GM18520 (cell line): ENCODE measurements around the gene CYP4A22.
"Not testable (repeated sequence)": the region's sequence is repeated elsewhere in the genome, so short reads cannot be mapped to it uniquely, and the experiment has no call there.

ENCODE experiments used
- ATAC-seq: cut with Tn5 transposase; IDR thresholded peaks from one replicate; pipeline ENCODE4 v1.9.1; 2021; ENCODE audit not compliant: unreplicated experiment

Gene CYP4A22

DNA sequence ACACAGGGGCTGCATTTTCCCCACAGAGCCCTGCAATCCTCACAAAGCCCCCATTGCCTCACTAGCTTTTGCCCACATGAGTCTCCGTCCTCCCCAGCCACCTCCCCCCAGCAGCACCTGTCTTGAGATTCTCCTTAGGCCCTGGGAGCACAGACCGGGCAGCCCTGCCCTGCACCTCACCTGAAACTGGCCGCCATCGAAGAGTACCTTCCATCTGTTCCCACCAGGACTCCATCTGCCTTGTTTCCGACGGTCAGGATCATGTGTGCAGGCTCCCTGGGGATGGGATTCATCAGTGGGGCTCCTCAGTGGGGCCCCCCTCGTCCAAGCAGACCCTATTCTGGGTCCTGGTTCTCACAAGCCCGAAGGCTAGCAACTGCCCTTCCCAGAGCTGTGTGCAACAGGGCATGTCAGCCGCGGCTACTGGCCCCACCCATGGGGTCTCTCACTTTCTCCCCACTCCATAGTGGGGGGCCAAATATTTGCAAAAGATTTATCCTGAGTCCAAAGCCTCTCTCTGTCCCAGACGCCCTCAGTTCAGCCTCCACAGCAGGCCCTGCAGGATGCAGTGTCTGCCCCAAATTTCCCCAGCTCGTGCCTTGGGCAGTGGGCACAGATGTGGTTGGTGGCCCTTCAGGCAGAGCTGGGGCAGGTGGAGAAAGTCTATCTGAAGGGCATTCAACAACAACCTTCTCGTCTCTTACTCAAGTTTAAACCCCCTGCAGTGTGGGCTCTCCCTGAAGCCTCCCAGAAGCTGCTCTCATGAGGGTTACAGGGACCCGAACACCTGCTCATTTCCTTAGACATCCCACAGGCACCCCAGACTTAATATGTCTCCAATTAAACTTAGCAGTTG, 47.8 kb downstream of the CYP4A22 start:
- no peak for ATAC-seq

DNA sequence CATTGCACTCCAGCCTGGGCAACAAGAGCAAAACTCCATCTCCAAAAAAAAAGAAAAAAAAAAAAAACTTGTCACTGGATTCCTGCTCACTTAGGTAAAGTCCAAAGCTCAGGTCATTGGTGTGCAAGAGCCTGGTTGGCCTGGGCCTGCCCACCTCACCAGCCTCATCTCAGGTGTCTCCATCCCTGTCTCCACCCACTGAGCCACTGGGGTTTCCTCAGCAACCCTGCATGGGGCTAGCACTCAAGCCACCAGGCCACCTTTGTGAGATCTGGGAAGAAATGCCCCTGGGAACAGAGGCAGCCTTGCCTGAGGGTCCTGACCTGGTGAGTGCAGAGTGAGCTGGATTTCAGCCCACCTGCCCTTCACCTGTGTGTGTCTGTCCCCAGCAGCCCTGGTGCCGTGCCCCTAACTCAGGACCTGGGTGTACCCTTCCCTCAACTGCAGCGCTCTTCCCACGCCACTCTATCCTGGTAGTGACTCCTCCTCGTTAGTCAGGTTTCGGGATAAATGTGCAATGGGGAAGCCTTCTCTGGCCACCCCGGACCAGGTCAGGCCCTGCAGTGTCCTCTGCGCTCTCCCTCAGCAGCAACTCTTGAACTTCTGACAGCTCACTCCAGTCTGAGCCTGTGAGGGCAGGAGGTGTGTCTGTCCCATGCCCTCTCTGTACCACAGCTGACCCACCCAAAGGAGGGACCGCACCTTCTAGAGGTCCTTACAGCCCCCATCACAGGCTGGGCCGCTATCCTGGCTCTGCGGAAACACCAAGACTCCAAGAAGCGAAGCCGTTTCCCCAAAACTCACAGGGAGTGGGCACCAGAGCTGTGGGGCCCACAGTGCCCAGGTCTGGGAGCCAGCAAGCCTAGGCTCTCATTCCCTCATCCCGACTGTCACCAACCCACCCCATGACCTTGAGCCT, 49.3 kb downstream of the CYP4A22 start:
- no peak for ATAC-seq

GRCh38 chr1:47187231-47187925, 50.1 kb downstream of the CYP4A22 start:
- ATAC-seq = no peak

GRCh38 chr1:47187926-47188250, 50.6 kb downstream of the CYP4A22 start:
- no peak for ATAC-seq

DNA sequence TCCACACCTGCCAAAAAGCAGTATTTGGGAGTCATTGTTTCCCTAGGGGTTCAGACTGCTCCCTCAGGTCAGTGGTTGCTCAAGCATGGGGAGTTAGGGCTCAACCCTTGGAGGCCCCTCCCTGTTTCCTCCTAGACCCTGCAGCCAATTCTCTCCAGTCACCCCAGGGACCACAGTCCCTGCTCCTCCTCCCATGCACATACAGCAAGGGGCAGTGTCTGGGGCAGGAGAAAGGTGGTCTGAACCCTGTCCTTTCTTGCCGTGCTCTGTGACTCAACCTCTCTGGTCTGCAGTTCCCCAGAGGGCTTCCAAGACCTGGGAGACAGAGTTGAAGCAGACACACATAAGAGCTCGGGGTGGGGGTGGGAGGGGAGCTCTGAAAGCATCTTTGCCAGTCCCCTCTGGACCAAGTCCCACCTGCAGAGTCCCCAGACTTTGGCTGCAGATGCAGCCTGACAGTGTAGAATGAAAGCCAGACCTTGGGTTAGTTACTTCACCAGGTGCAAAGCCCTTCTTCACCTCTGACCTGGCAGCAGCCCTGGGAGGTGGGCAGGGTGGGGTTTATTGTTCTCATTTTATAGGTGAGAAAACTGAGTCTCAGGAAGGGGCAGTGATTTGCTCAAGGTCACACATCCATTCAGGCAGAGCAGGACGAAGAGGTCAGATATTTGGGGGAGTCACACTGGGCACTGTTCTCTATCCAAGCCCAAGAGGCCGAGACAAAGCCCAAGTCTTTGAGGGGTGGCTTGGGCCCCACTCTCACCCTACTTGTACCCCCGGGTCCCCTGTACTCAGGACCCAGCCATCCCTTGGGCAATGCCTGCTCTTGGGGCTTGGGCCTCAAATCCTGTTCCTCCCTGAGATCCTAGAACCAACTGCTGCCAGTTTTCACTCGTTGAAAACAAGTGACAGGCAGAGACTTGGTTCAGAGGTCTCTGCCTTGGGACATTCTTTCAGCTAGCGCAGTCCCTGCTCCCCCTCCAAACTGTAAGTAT, 51.8 kb downstream of the CYP4A22 start:
- no peak for ATAC-seq

DNA sequence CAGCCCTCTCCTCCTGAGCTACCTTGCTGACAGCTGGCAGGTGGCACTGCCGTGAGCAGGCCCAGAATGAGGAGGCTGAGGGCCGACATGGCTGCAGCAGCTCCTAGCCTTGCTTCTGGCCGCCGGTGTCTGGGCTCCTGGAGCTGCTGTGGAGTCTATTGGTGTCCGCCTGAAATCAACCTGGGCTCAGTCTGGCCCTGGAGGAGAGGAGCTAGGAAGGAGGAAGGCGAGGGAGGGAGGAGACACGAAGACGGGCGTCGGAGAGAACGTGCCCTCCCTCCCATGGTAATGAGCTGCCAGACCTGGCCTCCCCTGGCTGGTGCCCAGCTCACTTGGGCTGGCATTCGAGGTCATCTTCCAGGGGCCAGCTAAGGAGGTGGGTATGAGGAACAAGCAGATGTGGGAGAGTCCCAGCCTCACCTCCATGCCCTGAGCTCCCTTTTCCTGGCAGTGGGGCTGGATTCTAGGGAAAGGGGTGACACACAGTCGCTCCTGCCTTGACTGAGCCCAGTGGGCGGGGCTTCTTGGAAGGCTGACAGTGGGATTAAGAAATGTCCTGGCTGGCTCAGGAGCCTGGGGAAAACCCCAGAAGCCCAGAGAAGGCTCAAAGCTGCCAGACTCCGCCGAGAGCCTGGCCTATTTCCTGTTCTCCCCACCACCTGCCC, 52.7 kb downstream of the CYP4A22 start, which contains the start of gene PDZK1IP1:
Gene PDZK1IP1 (minus strand): TSS at position 193 of the 665 bp plus-strand sequence. CDS start 104 bp downstream, at position 89.
- ATAC-seq = no peak

DNA sequence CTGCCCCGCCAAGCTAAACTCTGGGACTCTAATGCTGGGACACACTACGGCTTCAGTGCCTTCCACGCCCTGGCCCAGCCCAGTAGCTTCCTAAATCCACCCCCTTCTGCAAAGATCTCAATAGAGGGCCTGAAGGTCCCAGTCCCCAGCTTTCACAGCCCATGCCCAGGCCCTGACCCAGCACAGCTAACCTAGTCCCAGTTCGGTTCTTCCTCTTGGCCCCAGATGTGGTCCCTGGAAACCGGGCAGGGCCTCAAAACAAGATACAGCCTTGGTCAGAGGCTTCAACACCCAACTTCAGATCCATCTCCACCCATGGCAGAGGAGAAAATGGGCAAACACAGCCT, 53.2 kb downstream of the CYP4A22 start:
- ATAC-seq = no peak

- ATAC-seq = no peak
These were observed 53.6 kb downstream of the CYP4A22 start for GRCh38 chr1:47190857-47191256.

DNA sequence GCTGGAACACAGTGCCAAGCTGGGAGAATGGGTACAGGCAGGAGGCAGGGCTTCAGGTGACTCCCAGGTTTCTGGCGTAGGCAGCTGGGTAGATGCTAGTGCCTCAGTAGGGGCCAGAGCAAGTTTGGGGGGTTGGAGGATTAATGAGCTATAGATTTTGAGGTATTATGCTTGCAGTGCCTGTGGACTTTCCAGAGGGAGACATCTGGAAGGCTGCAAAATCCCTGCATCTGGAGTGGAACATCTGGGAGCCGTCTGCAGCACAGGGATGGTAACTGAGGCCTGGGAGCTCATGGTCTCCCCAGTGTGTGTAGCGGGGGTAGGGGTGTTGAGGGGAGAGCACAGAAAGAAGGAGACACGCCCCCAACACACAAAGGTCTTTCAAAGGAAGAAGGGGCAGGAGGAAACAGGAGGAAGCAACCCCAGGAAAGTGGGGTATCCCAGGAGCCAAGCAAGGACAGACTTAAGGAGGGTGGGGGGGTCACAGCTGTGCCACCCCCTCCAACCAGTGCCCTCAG, 54.8 kb downstream of the CYP4A22 start:
- no peak for ATAC-seq

DNA sequence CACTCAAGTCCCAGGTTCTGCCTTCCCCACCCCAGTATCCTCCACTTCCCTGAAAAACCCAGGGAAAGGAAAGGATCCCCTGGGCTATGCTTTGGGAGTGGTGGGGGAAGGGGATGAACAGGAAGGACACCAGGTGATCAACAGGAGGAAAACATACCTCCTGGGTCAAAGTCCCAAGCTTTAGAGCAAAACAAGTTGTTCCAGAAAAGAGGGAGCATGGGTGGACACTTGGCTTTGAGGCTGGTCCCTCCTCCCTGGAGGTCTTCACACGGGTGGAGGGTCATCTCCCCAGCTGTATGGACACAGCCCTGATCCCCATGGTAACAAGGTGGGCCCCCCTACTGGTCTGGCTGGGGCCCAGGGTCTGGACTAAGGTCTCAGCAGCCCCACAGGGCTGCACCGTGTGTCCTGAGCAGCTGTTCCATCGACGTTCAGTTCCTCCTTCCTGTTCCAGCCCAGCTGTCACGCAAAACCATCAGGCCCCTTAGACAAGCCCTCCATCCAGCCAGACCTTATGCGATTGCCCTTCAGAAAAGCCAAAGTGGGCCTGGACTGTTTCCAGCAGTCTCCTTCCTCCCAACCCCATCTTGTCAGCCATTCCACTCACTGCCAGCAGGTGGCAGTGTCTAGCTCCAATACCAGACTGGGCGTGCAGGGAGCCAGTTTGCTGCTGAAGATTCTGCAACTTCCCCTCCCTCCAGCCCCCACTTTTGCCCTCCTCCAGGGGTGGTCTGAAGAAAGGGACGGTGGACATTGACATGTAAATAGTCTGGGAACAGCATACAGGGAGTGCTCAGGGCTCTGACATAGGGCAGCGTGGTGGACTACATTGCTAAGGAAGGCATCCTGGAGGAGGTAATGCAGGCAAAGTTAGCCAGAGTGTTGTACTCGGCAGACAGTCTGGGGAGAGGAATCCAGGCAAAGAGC, 55.5 kb downstream of the CYP4A22 start:
- ATAC-seq = no peak

DNA sequence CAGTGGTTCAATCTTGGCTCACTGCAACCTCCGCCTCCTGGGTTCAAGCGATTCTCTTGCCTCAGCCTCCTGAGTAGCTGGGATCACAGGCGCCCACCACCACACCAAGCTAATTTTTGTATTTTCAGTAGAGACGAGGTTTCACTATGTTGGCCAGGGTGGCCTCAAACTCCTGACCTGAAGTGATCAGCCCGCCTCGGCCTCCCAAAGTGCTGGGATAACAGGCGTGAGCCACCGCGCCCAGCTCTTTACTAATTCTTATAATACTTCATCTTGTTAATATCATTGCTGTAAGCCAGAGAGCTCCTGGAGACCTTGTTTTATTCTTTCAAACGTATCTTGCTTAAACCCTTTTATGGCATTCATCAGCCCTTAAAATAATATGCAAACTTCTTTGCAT, 56.3 kb downstream of the CYP4A22 start:
- not testable (repeated sequence) for ATAC-seq

GRCh38 chr1:47194311-47194710, 57.1 kb downstream of the CYP4A22 start:
- ATAC-seq = no peak

GRCh38 chr1:47195981-47196380, 58.7 kb downstream of the CYP4A22 start:
- not testable (repeated sequence) for ATAC-seq

DNA sequence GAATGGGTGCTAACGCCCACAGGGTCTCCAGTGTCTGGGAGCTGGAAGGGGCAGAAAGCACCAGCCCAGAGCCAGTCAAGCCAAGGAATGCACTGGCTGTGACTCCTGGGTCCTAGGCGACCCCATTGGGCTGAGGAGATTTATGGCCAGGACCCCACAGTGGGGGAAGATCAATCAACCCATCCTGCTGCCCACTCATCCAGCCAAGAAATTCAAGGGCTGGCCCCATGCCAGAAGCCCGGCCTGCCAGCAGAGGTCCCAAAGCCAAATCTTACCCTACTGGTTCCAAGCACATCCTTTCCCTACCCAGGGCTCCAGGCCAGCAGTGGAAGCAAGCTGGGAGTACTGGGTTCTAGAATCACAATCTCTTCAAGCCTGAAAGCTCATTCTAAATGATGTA, 59.4 kb downstream of the CYP4A22 start:
- no peak for ATAC-seq

DNA sequence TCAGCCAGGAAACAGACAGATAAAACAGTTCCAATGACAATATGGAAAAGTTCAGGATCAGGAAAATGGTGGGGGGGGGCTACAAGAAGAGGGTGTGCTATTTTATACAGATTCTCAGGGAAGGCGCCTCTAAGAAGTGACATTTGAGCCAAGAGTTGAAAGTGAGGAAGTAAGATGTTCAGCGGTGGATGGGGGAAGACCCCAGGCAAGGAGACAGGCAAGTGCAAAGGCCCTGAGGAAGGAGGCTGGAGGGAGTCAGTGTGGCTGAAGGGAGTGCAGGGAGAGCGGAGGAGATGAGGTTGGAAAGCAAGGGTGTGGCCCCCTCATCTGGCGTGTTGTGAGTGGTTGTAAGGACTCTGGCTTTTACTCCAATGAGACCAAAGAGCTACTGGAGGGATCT, 61.0 kb downstream of the CYP4A22 start:
- ATAC-seq = no peak
